ENCODE measurements around the gene KIAA0930. TPM values are rescaled to one million over a fixed set of nuclear protein-coding genes. Genes with fewer than 3 reads are reported as not detected.

Gene KIAA0930
- polyA plus RNA-seq, 1 of the 3 experiments (the other 2 are of a cell fraction), result 80.8 TPM

DNA sequence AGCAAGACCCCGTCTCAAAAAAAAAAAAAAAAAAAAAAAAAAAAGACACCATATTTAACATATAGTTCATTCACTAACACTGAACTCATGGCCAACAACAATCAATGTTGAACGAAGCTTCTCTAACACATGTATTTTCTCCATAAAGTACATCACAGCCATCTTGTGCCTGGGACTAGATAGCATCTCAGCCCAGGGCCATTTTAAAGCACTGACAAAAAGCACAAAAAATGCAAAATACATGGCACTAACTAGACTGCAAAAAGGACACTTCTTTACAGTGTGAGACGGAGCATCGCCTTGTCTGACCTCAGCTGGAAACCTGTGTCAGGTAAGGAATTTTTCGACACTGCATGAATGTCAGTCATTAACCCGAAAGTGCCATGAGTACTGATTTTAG, 23.3 kb downstream of the KIAA0930 start:
- Histone ChIP-seq H2AFZ (ENCODE audit: low read depth) (no peak overlapping the region), H4K20me1 (ENCODE audit: insufficient read depth) (peaks cover 20% of the 10 kb centered on the region; the same call in 1 of the 2 replicates), H3K9me2 (no peaks in the 10 kb centered on the region), H3K27ac (ENCODE audit: low read depth in 2 of 2, low read length in 1 of 2) (no peak overlapping the region), H3K9ac (no peak overlapping the region), H3K27me3 (ENCODE audit: insufficient read depth) (no peaks in the 10 kb centered on the region), H3K4me1 (ENCODE audit: control insufficient read depth in 1 of 2, insufficient read depth in 2 of 2, low read depth in 1 of 2, low read length in 1 of 2) (peaks cover 8 to 36% of the 10 kb centered on the region in 2 experiments; a peak in 3 of 4 replicates), H3K4me2 (no peak overlapping the region), H3K9me3 (no peaks in the 10 kb centered on the region), H3F3A (replicated peaks; ENCODE audit: insufficient read depth) (peaks cover 5% of the 10 kb centered on the region), H3K79me2 (ENCODE audit: insufficient read depth) (peaks cover 48% of the 10 kb centered on the region), H3K36me3 (replicated peaks in 1 of 2; ENCODE audit: control insufficient read depth in 1 of 2, insufficient read depth in 2 of 2, low read length in 1 of 2) (no peaks in the 10 kb centered on the region), H3K4me3 (ENCODE audit: low read depth in 2 of 2, low read length in 1 of 2) (no peak overlapping the region)
- TF ChIP-seq MAX (IDR thresholded peaks at IDR 0.05; ENCODE audit: low read depth) (no peak), GATA2 (CRISPR knock-in tag; IDR thresholded peaks at IDR 0.05) (peak; percentile 88), RCOR1 (IDR thresholded peaks at IDR 0.05; ENCODE audit: low read length) (peak; percentile 48; the same call in 1 of the 2 replicates), TAF1 (IDR thresholded peaks at IDR 0.05; ENCODE audit: borderline replicate concordance, low read depth, low read length) (no peak), NRF1 (IDR thresholded peaks at IDR 0.05; ENCODE audit: low read depth, low read length) (no peak), RXRA (IDR thresholded peaks at IDR 0.05; ENCODE audit: borderline replicate concordance, low read depth) (no peak), TCF12 (IDR thresholded peaks at IDR 0.05) (no peak), EP300 (IDR thresholded peaks at IDR 0.05; ENCODE audit: borderline replicate concordance in 1 of 2, low read depth in 1 of 2, low read length in 1 of 2) (peak in 1 of 2 experiments; percentile 26; a peak in 1 of 4 replicates)
- POLR2A ChIA-PET, result no interaction called here
- CTCF ChIA-PET, result interaction anchor here (1.0 to 4.2 kb wide), 2 partner anchors 8 to 116 kb away, joined by 4 to 22 read pairs; no protein-coding TSS in a partner anchor
- DNase-seq, result no peak
- WGBS (ENCODE audit: low lambda C conversion rate), result 87% methylated on average over 6 of the region's 6 CpGs

DNA sequence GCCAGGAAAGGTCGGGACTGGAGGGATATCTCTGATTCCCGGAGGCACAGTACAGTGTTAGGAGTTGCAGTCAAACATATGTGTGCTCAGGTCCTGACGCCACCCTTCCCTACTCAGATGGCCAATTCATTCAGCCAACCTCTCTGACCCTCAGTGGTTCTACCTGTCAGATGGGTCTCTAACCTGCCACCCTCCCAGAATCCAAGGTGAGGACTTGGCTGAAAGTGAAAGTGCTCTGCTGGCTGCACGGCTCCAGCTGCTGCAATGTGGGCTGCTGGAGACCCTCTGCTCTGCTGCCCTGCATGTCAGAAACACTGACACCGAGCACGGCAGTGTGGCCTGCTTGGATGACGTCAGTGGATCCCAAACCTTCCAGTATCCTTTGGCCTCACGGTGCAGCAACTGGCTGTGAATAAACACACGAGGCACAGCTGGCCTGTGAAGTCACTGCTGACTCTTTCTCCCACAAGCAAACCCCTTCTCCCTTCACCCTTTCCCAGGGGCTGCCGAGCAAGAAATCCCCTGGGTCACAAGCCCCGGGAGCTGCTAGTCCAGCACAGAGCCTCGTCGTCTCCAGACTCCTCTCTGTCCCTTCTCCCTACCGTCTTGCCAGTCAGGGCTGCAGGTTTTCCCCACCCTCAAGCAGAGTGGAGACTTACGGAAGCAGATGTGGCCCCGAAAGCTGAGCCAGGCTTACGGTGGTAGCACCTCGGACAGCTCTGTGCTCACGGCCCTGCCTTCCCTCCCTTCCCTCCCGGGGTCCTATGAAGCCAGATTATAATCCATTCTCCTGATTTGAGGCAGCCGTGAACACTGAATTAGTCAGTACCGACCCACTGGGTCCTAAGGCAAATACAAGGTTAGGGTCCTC, 24.3 kb downstream of the KIAA0930 start:
- peaks cover 20% of the 10 kb centered on the region; the same call in 1 of the 2 replicates for H4K20me1 ChIP-seq (ENCODE audit: insufficient read depth)
- H3K9ac ChIP-seq, result no peak overlapping the region
- H3K9me2 ChIP-seq, result no peaks in the 10 kb centered on the region
- TF ChIP-seq, protein P1, sequence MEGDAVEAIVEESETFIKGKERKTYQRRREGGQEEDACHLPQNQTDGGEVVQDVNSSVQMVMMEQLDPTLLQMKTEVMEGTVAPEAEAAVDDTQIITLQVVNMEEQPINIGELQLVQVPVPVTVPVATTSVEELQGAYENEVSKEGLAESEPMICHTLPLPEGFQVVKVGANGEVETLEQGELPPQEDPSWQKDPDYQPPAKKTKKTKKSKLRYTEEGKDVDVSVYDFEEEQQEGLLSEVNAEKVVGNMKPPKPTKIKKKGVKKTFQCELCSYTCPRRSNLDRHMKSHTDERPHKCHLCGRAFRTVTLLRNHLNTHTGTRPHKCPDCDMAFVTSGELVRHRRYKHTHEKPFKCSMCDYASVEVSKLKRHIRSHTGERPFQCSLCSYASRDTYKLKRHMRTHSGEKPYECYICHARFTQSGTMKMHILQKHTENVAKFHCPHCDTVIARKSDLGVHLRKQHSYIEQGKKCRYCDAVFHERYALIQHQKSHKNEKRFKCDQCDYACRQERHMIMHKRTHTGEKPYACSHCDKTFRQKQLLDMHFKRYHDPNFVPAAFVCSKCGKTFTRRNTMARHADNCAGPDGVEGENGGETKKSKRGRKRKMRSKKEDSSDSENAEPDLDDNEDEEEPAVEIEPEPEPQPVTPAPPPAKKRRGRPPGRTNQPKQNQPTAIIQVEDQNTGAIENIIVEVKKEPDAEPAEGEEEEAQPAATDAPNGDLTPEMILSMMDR (IDR thresholded peaks at IDR 0.05), result no peak
- TF ChIP-seq, protein P2, sequence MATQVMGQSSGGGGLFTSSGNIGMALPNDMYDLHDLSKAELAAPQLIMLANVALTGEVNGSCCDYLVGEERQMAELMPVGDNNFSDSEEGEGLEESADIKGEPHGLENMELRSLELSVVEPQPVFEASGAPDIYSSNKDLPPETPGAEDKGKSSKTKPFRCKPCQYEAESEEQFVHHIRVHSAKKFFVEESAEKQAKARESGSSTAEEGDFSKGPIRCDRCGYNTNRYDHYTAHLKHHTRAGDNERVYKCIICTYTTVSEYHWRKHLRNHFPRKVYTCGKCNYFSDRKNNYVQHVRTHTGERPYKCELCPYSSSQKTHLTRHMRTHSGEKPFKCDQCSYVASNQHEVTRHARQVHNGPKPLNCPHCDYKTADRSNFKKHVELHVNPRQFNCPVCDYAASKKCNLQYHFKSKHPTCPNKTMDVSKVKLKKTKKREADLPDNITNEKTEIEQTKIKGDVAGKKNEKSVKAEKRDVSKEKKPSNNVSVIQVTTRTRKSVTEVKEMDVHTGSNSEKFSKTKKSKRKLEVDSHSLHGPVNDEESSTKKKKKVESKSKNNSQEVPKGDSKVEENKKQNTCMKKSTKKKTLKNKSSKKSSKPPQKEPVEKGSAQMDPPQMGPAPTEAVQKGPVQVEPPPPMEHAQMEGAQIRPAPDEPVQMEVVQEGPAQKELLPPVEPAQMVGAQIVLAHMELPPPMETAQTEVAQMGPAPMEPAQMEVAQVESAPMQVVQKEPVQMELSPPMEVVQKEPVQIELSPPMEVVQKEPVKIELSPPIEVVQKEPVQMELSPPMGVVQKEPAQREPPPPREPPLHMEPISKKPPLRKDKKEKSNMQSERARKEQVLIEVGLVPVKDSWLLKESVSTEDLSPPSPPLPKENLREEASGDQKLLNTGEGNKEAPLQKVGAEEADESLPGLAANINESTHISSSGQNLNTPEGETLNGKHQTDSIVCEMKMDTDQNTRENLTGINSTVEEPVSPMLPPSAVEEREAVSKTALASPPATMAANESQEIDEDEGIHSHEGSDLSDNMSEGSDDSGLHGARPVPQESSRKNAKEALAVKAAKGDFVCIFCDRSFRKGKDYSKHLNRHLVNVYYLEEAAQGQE (IDR thresholded peaks at IDR 0.05; ENCODE audit: low read depth, low read length), result peak; percentile 88
- H2AFZ ChIP-seq (ENCODE audit: low read depth), result no peak overlapping the region
- H3K4me3 ChIP-seq (ENCODE audit: low read depth in 2 of 2, low read length in 1 of 2), result no peak overlapping the region
- H3K27ac ChIP-seq (ENCODE audit: low read depth in 2 of 2, low read length in 1 of 2), result no peak overlapping the region
- CTCF ChIA-PET, result interaction anchor here (0.5 to 1.3 kb wide), 4 partner anchors 28 to 115 kb away, joined by 3 to 4 read pairs (median 4); no protein-coding TSS in a partner anchor
- H3K27me3 ChIP-seq (ENCODE audit: insufficient read depth), result no peaks in the 10 kb centered on the region
- no peak for DNase-seq
- peaks cover 46% of the 10 kb centered on the region for H3K79me2 ChIP-seq (ENCODE audit: insufficient read depth)
- POLR2A ChIA-PET, result no interaction called here
- 92% methylated on average over 17 of the region's 22 CpGs for WGBS (ENCODE audit: low lambda C conversion rate)
- peaks cover 11% of the 10 kb centered on the region for H3F3A ChIP-seq (replicated peaks; ENCODE audit: insufficient read depth)
- H3K36me3 ChIP-seq (replicated peaks in 1 of 2; ENCODE audit: control insufficient read depth in 1 of 2, insufficient read depth in 2 of 2, low read length in 1 of 2), result no peaks in the 10 kb centered on the region
- no peak overlapping the region for H3K4me2 ChIP-seq
- no peaks in the 10 kb centered on the region for H3K9me3 ChIP-seq
- peaks cover 17 to 42% of the 10 kb centered on the region in 2 experiments for H3K4me1 ChIP-seq (ENCODE audit: control insufficient read depth in 1 of 2, insufficient read depth in 2 of 2, low read depth in 1 of 2, low read length in 1 of 2)
